ENCODE results near the gene LHX3. TPM values are rescaled to one million over a fixed set of nuclear protein-coding genes. Genes with fewer than 3 reads are reported as not detected.

Gene LHX3
- total RNA-seq (2021) (0.11 TPM in 1 of 2 replicates, not detected in the other), Bru-seq, nascent RNA (percentile 5 among the genes with signal in this experiment), BruChase-seq, experiment 1, labeled RNA remaining after a 2-hour chase (not detected), BruChase-seq, experiment 2, labeled RNA remaining after a 6-hour chase (percentile 21 among the genes with signal in this experiment)
- long read RNA-seq, result 0 reads

DNA sequence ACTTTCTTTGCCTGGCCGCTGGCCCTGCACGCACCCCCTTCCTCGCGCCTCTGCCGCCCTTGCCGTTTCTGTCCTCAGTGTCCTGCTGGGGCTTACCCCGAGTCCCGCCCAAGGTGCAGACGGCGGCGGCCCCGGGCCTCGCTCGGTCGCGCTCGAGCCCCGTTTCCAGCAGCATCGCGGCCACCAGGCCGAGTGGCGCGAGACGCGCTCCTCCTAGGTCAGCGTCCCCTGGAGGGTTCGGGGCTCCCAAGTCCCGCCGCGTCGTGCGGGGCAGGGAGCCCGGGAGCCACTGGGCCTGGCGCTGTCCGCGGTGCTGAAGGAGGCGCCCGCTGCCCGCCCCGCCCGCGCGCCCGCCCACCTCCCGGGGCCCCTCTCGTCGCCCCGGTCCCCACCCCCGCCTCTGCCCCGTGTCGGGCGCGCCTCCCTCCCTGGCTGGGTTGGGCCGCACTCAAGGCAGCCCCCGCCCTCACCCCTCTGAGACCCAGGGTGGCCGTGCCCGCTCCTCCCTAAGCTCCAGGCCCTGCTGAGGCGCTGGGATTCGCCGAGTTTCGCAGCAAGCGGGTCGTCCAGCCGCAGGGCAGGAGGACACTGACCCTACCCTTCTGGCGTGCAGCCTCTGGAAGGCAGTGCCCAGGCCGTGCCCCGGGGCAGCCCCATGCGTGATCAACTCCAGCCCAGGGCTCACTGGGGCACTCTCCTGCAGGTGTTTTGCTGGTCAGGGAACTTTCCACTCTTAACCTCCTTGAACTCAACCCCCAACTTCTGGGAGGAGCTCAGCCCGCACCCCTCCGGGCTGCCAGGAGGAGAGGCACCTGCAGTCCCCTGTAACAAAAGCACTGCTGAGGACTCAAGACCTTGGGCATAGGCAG lies at the start of gene LHX3:
Gene LHX3 (minus strand): TSS at position 291 of the 869 bp plus-strand sequence. CDS start 116 bp downstream, at position 175.
- Histone ChIP-seq H3K36me3 (ENCODE audit: insufficient read depth, low read length, poor library complexity, severe bottlenecking) (peaks cover 3% of the 10 kb centered on the region), H3K27me3 (replicated peaks; ENCODE audit: insufficient read depth, low read depth, low read length, poor library complexity) (peaks cover 46% of the 10 kb centered on the region), H3K4me1 (ENCODE audit: insufficient read depth, low read length, poor library complexity, severe bottlenecking) (no peaks in the 10 kb centered on the region), H3K9me3 (ENCODE audit: low read depth, low read length, poor library complexity, severe bottlenecking) (no peaks in the 10 kb centered on the region), H3K27ac (ENCODE audit: low read depth, low read length, poor library complexity, severe bottlenecking) (no peak within 1 kb of the TSS), H3K4me3 (ENCODE audit: low read depth, low read length, poor library complexity, severe bottlenecking) (no peak within 1 kb of the TSS)
- CTCF ChIA-PET, result no interaction called here
- intact Hi-C loops (cut with micrococcal nuclease; ENCODE audit: unreplicated experiment), result no loop called here
- DNase-seq (ENCODE audit: low spot score), result no peak
- no peak for TF ChIP-seq EZH2 (IDR thresholded peaks at IDR 0.05; ENCODE audit: borderline replicate concordance, low read depth, low read length, poor library complexity, severe bottlenecking)
- TF ChIP-seq, protein P1, sequence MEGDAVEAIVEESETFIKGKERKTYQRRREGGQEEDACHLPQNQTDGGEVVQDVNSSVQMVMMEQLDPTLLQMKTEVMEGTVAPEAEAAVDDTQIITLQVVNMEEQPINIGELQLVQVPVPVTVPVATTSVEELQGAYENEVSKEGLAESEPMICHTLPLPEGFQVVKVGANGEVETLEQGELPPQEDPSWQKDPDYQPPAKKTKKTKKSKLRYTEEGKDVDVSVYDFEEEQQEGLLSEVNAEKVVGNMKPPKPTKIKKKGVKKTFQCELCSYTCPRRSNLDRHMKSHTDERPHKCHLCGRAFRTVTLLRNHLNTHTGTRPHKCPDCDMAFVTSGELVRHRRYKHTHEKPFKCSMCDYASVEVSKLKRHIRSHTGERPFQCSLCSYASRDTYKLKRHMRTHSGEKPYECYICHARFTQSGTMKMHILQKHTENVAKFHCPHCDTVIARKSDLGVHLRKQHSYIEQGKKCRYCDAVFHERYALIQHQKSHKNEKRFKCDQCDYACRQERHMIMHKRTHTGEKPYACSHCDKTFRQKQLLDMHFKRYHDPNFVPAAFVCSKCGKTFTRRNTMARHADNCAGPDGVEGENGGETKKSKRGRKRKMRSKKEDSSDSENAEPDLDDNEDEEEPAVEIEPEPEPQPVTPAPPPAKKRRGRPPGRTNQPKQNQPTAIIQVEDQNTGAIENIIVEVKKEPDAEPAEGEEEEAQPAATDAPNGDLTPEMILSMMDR (conservative IDR thresholded peaks at IDR 0.05; ENCODE audit: low read depth, low read length), result no peak
- BruUV-seq (replicated peaks), result no TSS peak
- POLR2A ChIA-PET (ENCODE audit: low non-redundant PET), result no interaction called here

DNA sequence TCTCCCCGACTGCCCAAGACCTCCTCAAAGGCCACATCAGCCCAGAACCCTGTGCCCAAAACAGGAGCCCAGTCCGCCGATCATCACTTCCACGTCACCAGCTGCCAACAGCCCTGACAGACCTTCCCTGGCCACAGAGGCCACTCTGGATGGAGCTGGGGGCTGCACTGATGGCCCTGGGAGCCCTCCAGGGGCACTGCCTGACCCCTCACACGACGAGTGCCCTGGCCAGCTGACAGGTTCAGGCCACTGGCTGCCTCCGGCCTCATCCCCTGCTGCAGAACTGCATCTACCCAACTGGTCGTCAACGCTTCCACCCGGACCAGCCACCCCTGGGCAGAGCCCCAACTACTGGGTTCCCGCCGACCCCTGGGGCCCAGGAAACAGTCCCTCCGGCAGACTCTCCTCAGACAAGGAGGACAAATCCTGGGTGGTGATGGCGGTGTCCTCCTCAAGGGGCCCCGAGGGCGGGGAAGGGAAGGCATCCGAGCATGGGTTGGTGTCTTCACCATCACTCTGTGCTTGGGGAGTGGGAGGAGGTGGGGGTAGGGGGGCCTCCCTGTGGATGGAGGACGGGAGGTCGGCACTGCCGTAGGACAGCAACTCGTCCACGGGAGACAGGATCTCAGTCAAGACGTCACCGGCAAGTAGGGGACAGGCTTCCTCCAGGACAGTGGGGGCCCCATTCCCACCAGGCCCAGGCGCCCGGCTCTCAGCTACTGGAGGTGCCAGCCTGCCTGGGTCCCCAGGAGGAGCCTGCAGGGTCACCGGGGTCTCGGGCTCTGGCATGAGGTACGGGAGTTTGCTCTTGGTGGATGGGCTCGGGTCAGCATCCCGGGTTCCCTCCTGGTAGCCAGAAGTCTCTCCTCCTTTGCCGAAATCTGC lies 48.6 kb upstream of the LHX3 start:
- Histone ChIP-seq H3K4me3 (ENCODE audit: low read depth, low read length, poor library complexity, severe bottlenecking) (no peak overlapping the region), H3K36me3 (ENCODE audit: insufficient read depth, low read length, poor library complexity, severe bottlenecking) (no peaks in the 10 kb centered on the region), H3K4me1 (ENCODE audit: insufficient read depth, low read length, poor library complexity, severe bottlenecking) (no peaks in the 10 kb centered on the region), H3K9me3 (ENCODE audit: low read depth, low read length, poor library complexity, severe bottlenecking) (no peaks in the 10 kb centered on the region), H3K27ac (ENCODE audit: low read depth, low read length, poor library complexity, severe bottlenecking) (no peak overlapping the region), H3K27me3 (replicated peaks; ENCODE audit: insufficient read depth, low read depth, low read length, poor library complexity) (no peaks in the 10 kb centered on the region)
- POLR2A ChIA-PET (ENCODE audit: low non-redundant PET), result no interaction called here
- CTCF ChIA-PET, result no interaction called here
- BruUV-seq (replicated peaks), result no TSS peak
- TF ChIP-seq EZH2 (IDR thresholded peaks at IDR 0.05; ENCODE audit: borderline replicate concordance, low read depth, low read length, poor library complexity, severe bottlenecking), result no peak
- TF ChIP-seq, protein P1 (conservative IDR thresholded peaks at IDR 0.05; ENCODE audit: low read depth, low read length), result no peak
- intact Hi-C loops (cut with micrococcal nuclease; ENCODE audit: unreplicated experiment), result no loop called here
- no peak for DNase-seq (ENCODE audit: low spot score)

DNA sequence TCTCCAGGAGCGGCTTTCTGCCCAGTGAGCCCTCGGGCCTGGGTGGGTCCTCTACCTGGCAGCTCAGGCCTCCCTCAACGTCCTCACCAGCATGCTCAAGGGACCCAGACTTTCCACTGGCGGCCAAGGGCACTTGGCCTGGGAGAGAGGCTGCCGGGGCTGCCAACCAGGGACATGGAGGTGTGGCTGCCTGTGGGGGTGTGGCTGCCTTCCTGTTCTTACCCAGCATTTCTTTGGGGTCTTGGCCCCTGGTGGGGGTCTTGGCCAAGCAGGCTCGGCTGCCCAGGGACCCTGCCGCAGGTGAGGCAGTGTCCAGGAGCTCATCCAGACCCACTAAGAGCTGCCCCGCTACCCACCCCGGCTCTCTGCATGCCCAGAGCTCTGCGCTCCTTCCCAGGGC lies 47.9 kb upstream of the LHX3 start:
- TF ChIP-seq EZH2 (IDR thresholded peaks at IDR 0.05; ENCODE audit: borderline replicate concordance, low read depth, low read length, poor library complexity, severe bottlenecking), result no peak
- TF ChIP-seq, protein P1 (conservative IDR thresholded peaks at IDR 0.05; ENCODE audit: low read depth, low read length), result no peak
- no peaks in the 10 kb centered on the region for H3K36me3 ChIP-seq (ENCODE audit: insufficient read depth, low read length, poor library complexity, severe bottlenecking)
- no peak overlapping the region for H3K4me3 ChIP-seq (ENCODE audit: low read depth, low read length, poor library complexity, severe bottlenecking)
- H3K27ac ChIP-seq (ENCODE audit: low read depth, low read length, poor library complexity, severe bottlenecking), result no peak overlapping the region
- H3K4me1 ChIP-seq (ENCODE audit: insufficient read depth, low read length, poor library complexity, severe bottlenecking), result no peaks in the 10 kb centered on the region
- CTCF ChIA-PET, result no interaction called here
- POLR2A ChIA-PET (ENCODE audit: low non-redundant PET), result no interaction called here
- BruUV-seq (replicated peaks), result no TSS peak
- H3K9me3 ChIP-seq (ENCODE audit: low read depth, low read length, poor library complexity, severe bottlenecking), result no peaks in the 10 kb centered on the region
- intact Hi-C loops (cut with micrococcal nuclease; ENCODE audit: unreplicated experiment), result no loop called here
- DNase-seq (ENCODE audit: low spot score), result no peak
- H3K27me3 ChIP-seq (replicated peaks; ENCODE audit: insufficient read depth, low read depth, low read length, poor library complexity), result no peaks in the 10 kb centered on the region

All from A673 (cell line).